Activated CD8-positive, alpha-beta memory T cell treated with anti-CD3 and anti-CD28 coated beads, Interleukin-2, amount 50 U/mL, for 1 hour (primary cell): ENCODE data around the gene MED15.

Experiments
- DNase-seq: peaks from one replicate; pipeline ENCODE4 v3.0.0-alpha.2; 2020; ENCODE audit errors: extremely low read depth

Gene MED15

GRCh38 chr22:20571531-20572007, 64.2 kb downstream of the MED15 start:
- DNase-seq, result no peak

GRCh38 chr22:20572132-20572802, 64.9 kb downstream of the MED15 start:
- no peak for DNase-seq

- DNase-seq, result no peak
These were observed 65.9 kb downstream of the MED15 start for GRCh38 chr22:20573176-20573832.

GRCh38 chr22:20573833-20574615, 66.6 kb downstream of the MED15 start:
- no peak for DNase-seq

GRCh38 chr22:20574920-20575353, 67.5 kb downstream of the MED15 start:
- no peak for DNase-seq

GRCh38 chr22:20575724-20576444, 68.5 kb downstream of the MED15 start:
- no peak for DNase-seq

- DNase-seq, result no peak
These were observed 69.0 kb downstream of the MED15 start for GRCh38 chr22:20576445-20576816.

- DNase-seq, result no peak
These were observed 69.6 kb downstream of the MED15 start for GRCh38 chr22:20577045-20577444.

- DNase-seq, result no peak
These were observed 70.2 kb downstream of the MED15 start for GRCh38 chr22:20577549-20577975.

- no peak for DNase-seq
These were observed 70.8 kb downstream of the MED15 start for GRCh38 chr22:20578192-20578591.

- no peak for DNase-seq
These were observed 71.3 kb downstream of the MED15 start for GRCh38 chr22:20578707-20579106.

- no peak for DNase-seq
These were observed 72.1 kb downstream of the MED15 start for GRCh38 chr22:20579273-20580120.

- no peak for DNase-seq
These were observed 72.8 kb downstream of the MED15 start for GRCh38 chr22:20580179-20580578.

GRCh38 chr22:20580611-20581502, 73.4 kb downstream of the MED15 start:
- no peak for DNase-seq

- no peak for DNase-seq
These were observed 74.2 kb downstream of the MED15 start for GRCh38 chr22:20581503-20582170.

GRCh38 chr22:20582171-20582511, 74.7 kb downstream of the MED15 start:
- no peak for DNase-seq

GRCh38 chr22:20582520-20583361, 75.3 kb downstream of the MED15 start:
- DNase-seq, result no peak

- DNase-seq, result no peak
These were observed 76.1 kb downstream of the MED15 start for GRCh38 chr22:20583471-20583922.
